ENCODE results near the gene GNB1L. TPM values are rescaled to one million over a fixed set of nuclear protein-coding genes. Genes with fewer than 3 reads are reported as not detected.

Gene GNB1L
- total and polyA plus RNA-seq, 9 of the 15 experiments (the other 6 are each of a cell fraction or from before 2014, with no cell fraction given), result 0.56 to 50.5 (median 10.2) TPM

DNA sequence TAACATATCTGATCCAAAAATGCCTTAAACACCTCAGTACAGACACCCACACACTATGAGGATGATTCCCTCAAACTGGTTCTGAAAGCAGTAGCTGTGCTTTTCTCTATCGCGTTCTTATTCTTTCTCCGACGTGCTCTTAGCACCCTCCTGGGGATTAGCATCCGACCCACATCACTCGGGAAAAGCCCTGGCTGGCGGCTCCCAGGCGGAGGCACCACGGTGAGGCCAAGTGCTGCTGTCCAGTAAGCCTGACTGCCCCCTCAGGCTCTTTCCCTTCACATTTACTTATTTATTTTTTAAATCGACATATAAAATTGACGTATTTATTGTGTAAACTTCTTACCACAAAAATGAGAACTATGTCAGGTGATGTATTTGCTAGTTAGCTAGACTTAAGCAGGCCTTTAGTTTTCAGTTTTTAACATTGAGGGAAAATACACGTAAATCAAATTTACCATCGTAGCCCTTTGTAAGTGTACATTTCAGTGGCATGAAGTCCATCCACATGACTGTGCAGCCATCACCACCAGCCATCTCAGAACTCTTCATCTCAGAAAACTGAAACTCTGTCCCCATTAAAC lies 74.9 kb downstream of the GNB1L start (continued):
- TF ChIP-seq, protein P1, sequence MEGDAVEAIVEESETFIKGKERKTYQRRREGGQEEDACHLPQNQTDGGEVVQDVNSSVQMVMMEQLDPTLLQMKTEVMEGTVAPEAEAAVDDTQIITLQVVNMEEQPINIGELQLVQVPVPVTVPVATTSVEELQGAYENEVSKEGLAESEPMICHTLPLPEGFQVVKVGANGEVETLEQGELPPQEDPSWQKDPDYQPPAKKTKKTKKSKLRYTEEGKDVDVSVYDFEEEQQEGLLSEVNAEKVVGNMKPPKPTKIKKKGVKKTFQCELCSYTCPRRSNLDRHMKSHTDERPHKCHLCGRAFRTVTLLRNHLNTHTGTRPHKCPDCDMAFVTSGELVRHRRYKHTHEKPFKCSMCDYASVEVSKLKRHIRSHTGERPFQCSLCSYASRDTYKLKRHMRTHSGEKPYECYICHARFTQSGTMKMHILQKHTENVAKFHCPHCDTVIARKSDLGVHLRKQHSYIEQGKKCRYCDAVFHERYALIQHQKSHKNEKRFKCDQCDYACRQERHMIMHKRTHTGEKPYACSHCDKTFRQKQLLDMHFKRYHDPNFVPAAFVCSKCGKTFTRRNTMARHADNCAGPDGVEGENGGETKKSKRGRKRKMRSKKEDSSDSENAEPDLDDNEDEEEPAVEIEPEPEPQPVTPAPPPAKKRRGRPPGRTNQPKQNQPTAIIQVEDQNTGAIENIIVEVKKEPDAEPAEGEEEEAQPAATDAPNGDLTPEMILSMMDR (IDR thresholded peaks at IDR 0.05 in 2 of 3, conservative IDR thresholded peaks at IDR 0.05 in 1 of 3; ENCODE audit: insufficient read depth in 2 of 3, low read depth in 1 of 3, low read length in 3 of 3), result 0 out of 6 replicates have a peak, but pooled peaks of 1 of the 3 experiments have one; percentile 3
- no peak for TF ChIP-seq PHB2 (IDR thresholded peaks at IDR 0.05; ENCODE audit: low read depth)
- peak; percentile 15 for TF ChIP-seq SMARCB1 (IDR thresholded peaks at IDR 0.05; ENCODE audit: insufficient read length, low read depth)
- peak; percentile 23; the same call in 1 of the 2 replicates for TF ChIP-seq ZNF764 (CRISPR knock-in tag; IDR thresholded peaks at IDR 0.05; ENCODE audit: low read depth)
- no peak for TF ChIP-seq ZNF140 (CRISPR knock-in tag; IDR thresholded peaks at IDR 0.05)
- peak; percentile 16 for TF ChIP-seq RBM39 (optimal IDR thresholded peaks at IDR 0.05; ENCODE audit: low read depth, low read length)
- TF ChIP-seq ZNF583 (CRISPR knock-in tag; IDR thresholded peaks at IDR 0.05), result no peak
- no peak for TF ChIP-seq C11orf30 (IDR thresholded peaks at IDR 0.05; ENCODE audit: low read depth)
- no peak for TF ChIP-seq ETV5 (CRISPR knock-in tag; IDR thresholded peaks at IDR 0.05; ENCODE audit: low read depth)
- no peak for TF ChIP-seq CBX5 (IDR thresholded peaks at IDR 0.05; ENCODE audit: borderline replicate concordance, low read depth)
- TF ChIP-seq FOXK2 (conservative IDR thresholded peaks at IDR 0.05 in 1 of 2, IDR thresholded peaks at IDR 0.05 in 1 of 2; ENCODE audit: low read depth in 2 of 2), result no peak
- no peak for TF ChIP-seq HLTF (IDR thresholded peaks at IDR 0.05)
- TF ChIP-seq RBFOX2 (IDR thresholded peaks at IDR 0.05; ENCODE audit: low read depth, low read length), result no peak
- TF ChIP-seq, protein P2, sequence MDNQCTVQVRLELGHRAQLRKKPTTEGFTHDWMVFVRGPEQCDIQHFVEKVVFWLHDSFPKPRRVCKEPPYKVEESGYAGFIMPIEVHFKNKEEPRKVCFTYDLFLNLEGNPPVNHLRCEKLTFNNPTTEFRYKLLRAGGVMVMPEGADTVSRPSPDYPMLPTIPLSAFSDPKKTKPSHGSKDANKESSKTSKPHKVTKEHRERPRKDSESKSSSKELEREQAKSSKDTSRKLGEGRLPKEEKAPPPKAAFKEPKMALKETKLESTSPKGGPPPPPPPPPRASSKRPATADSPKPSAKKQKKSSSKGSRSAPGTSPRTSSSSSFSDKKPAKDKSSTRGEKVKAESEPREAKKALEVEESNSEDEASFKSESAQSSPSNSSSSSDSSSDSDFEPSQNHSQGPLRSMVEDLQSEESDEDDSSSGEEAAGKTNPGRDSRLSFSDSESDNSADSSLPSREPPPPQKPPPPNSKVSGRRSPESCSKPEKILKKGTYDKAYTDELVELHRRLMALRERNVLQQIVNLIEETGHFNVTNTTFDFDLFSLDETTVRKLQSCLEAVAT (IDR thresholded peaks at IDR 0.05), result no peak
- TF ChIP-seq, protein P3, sequence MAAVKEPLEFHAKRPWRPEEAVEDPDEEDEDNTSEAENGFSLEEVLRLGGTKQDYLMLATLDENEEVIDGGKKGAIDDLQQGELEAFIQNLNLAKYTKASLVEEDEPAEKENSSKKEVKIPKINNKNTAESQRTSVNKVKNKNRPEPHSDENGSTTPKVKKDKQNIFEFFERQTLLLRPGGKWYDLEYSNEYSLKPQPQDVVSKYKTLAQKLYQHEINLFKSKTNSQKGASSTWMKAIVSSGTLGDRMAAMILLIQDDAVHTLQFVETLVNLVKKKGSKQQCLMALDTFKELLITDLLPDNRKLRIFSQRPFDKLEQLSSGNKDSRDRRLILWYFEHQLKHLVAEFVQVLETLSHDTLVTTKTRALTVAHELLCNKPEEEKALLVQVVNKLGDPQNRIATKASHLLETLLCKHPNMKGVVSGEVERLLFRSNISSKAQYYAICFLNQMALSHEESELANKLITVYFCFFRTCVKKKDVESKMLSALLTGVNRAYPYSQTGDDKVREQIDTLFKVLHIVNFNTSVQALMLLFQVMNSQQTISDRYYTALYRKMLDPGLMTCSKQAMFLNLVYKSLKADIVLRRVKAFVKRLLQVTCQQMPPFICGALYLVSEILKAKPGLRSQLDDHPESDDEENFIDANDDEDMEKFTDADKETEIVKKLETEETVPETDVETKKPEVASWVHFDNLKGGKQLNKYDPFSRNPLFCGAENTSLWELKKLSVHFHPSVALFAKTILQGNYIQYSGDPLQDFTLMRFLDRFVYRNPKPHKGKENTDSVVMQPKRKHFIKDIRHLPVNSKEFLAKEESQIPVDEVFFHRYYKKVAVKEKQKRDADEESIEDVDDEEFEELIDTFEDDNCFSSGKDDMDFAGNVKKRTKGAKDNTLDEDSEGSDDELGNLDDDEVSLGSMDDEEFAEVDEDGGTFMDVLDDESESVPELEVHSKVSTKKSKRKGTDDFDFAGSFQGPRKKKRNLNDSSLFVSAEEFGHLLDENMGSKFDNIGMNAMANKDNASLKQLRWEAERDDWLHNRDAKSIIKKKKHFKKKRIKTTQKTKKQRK (IDR thresholded peaks at IDR 0.05; ENCODE audit: borderline replicate concordance, low read depth, low read length), result no peak
- no peak for TF ChIP-seq TEAD2 (tag; IDR thresholded peaks at IDR 0.05)
- TF ChIP-seq SMAD4 (CRISPR knock-in tag; conservative IDR thresholded peaks at IDR 0.05), result 0 out of 2 replicates have a peak, but pooled peaks have one; percentile 6
- TF ChIP-seq TFAM (CRISPR knock-in tag; conservative IDR thresholded peaks at IDR 0.05), result no peak
- TF ChIP-seq ZNF253 (CRISPR knock-in tag; conservative IDR thresholded peaks at IDR 0.05), result no peak
- TF ChIP-seq GATAD2B (IDR thresholded peaks at IDR 0.05; ENCODE audit: borderline replicate concordance), result no peak
- no peak for TF ChIP-seq MED1 (CRISPR knock-in tag; IDR thresholded peaks at IDR 0.05; ENCODE audit: borderline replicate concordance)
- TF ChIP-seq, protein P4, sequence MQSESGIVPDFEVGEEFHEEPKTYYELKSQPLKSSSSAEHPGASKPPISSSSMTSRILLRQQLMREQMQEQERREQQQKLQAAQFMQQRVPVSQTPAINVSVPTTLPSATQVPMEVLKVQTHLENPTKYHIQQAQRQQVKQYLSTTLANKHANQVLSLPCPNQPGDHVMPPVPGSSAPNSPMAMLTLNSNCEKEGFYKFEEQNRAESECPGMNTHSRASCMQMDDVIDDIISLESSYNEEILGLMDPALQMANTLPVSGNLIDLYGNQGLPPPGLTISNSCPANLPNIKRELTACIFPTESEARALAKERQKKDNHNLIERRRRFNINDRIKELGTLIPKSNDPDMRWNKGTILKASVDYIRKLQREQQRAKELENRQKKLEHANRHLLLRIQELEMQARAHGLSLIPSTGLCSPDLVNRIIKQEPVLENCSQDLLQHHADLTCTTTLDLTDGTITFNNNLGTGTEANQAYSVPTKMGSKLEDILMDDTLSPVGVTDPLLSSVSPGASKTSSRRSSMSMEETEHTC (IDR thresholded peaks at IDR 0.05), result no peak
